Fibroblast of skin of left biceps (primary cell): ENCODE measurements around the gene RBM23.

ENCODE experiments used
- DNase-seq, 2 experiments: peaks; one replicate each; pipeline ENCODE4 v3.0.0-alpha.2; 2013; ENCODE audit warnings: low read depth in 2 of 2

Gene RBM23

GRCh38 chr14:22886500-22887259, 32.3 kb downstream of the RBM23 start:
- no peak for DNase-seq

GRCh38 chr14:22885975-22886374, 33.0 kb downstream of the RBM23 start:
- no peak for DNase-seq

- no peak for DNase-seq
Observed at GRCh38 chr14:22884738-22885523, 34.0 kb downstream of the RBM23 start.

DNA sequence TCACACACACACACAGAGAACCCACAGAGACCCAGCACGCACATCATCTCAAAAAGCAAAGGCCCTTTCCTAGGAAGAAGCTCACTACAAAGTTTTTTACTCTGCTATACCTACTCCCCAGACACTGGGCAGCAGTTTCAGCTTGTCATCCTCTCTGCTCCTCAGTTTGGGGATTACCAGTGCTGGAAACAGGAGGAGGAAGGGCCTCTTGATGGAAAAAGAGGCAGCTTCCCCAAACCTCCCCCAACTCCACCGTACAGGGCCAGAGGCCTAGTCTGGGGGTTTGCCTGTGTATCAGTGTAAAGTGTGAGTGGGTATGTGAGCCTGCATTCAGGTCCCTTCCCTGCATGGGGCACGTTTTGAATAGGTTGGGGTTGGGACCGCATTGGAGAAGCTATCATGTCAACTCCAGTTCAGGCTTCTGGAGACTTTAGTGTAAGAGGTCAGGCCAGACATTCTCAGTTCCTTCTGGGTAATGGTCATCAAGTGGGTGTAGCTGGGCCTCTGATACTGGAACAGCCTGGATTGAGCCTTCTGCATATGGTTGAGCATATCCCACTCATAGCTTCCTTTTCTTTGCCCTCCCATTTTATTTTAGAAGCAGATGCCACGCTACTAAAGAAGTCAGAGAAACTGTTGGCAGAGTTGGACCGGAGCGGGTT, 34.7 kb downstream of the RBM23 start:
- DNase-seq, result no peak

DNA sequence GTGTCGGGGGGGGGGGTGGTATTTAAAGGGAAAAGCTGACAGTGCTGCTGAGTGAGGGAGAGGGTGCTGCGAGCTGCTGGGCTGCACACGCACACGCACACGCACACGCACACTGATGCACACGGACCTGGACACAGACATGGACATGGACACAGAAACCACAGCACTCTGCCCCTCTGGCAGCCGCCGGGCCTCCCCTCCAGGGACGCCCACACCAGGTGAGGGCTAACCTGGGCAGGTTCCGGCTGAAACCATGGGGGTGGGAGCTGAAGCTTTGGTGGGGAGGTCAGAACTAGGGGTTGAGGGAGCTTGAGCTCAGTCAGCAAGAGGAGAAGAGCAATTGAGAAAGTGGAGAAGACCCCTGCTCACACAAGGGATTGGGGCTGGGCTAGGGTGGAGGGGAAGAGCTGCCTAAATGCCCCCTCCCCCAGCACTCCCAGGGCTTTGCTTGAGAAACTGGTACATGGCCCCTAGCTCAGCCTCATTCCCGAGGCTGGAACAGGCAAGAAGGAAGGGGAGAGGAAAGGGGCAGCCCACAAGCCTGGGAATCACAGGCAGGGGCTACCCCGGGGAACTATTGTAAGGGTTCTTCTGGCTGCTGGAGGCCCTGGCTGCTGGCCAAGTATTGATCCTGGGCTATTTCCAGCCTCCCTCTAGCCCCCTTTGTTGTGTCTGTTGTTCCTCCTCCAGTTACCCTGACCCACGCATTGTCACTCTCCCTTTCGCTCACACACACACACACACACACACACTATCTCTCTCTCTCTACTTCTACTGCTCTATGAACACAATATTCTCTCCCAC, 35.6 kb downstream of the RBM23 start, which contains the start of gene REM2:
Gene REM2 (plus strand): TSS at position 50 of the 804 bp plus-strand sequence. CDS start 66 bp downstream, at position 116.
- no peak for DNase-seq

- no peak for DNase-seq
Observed at GRCh38 chr14:22882529-22883172, 36.3 kb downstream of the RBM23 start.

- DNase-seq, result no peak
Observed at GRCh38 chr14:22882064-22882463, 36.9 kb downstream of the RBM23 start.

DNA sequence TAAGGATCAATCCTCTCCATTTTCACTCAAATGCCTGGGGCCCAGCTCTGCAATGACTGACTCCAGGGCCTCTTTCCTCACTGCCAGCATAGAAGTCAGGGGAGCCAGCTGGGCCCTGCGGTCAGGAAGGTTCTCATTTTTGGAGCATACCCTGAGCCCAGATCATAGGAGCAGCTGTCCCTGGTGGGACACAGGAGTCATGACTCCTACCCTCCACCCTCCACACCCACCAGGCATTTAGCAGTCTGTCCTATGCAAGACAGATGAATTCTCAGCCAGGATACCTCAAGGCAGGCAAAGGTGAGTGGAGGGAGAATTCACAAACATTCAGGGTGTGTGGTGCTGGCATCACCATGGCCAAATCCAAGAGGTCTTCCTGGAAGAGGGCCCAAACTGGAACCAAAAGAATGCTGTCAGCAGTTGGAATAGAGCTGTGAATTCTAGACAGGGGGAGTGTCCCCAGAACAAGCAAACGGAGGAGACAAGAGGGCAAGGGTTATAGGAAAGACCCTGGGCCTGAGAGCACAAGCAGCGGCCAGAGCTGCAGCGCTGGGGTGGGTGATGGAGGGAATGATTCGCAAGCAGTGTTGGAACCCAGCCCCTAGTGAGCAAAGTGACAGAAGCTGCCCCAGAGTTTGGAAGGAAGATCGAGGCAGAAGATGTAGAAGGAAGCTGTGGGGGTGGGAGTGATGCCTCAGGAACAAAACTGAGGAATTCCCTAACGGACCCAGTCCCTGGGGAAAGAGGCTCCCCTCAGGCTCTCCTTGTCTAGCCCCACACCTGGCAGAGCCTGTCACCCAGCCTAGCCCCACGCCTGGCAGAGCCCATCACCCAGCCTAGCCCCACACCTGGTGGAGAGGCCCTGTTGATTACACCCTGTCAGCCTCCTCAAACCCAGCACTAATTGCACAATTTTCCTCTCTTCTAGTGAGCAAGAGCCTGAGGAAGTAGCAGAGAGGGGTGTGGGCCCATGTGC, 40.4 kb downstream of the RBM23 start:
- DNase-seq, result no peak

DNA sequence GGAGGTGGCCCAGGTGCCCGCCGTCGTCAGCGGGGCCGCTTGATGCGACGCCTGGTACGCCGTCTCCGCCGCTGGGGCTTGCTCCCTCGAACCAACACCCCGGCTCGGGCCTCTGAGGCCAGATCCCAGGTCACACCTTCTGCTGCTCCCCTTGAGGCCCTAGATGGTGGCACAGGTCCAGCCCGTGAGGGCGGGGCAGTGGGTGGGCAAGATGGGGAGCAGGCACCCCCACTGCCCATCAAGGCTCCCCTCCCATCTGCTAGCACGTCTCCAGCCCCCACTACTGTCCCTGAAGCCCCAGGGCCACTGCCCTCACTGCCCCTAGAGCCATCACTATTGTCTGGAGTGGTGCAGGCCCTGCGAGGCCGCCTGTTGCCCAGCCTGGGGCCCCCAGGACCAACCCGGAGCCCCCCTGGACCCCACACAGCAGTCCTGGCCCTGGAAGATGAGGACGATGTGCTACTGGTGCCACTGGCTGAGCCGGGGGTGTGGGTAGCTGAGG, 41.9 kb downstream of the RBM23 start:
- no peak for DNase-seq

DNA sequence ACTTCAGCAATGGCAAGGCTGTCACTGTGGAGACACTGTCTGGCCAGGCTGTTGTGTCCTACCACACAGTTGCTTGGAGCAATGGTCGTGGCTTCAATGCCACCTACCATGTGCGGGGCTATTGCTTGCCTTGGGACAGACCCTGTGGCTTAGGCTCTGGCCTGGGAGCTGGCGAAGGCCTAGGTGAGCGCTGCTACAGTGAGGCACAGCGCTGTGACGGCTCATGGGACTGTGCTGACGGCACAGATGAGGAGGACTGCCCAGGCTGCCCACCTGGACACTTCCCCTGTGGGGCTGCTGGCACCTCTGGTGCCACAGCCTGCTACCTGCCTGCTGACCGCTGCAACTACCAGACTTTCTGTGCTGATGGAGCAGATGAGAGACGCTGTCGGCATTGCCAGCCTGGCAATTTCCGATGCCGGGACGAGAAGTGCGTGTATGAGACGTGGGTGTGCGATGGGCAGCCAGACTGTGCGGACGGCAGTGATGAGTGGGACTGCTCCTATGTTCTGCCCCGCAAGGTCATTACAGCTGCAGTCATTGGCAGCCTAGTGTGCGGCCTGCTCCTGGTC, 43.1 kb downstream of the RBM23 start:
- no peak for DNase-seq

DNA sequence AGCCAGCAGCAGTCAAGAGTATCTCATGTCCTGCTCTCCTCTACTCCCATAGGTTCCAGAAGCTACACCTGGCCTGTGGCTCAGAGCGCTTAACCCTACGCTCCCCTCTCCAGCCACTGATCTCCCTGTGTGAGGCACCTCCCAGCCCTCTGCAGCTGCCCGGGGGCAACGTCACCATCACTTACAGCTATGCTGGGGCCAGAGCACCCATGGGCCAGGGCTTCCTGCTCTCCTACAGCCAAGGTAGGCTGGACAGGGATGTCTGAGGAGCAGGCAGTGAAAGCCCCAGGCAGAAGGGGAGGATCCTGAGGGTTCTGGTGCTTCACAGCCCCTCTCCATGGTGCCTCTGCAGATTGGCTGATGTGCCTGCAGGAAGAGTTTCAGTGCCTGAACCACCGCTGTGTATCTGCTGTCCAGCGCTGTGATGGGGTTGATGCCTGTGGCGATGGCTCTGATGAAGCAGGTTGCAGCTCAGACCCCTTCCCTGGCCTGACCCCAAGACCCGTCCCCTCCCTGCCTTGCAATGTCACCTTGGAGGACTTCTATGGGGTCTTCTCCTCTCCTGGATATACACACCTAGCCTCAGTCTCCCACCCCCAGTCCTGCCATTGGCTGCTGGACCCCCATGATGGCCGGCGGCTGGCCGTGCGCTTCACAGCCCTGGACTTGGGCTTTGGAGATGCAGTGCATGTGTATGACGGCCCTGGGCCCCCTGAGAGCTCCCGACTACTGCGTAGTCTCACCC, 43.8 kb downstream of the RBM23 start:
- no peak for DNase-seq

DNA sequence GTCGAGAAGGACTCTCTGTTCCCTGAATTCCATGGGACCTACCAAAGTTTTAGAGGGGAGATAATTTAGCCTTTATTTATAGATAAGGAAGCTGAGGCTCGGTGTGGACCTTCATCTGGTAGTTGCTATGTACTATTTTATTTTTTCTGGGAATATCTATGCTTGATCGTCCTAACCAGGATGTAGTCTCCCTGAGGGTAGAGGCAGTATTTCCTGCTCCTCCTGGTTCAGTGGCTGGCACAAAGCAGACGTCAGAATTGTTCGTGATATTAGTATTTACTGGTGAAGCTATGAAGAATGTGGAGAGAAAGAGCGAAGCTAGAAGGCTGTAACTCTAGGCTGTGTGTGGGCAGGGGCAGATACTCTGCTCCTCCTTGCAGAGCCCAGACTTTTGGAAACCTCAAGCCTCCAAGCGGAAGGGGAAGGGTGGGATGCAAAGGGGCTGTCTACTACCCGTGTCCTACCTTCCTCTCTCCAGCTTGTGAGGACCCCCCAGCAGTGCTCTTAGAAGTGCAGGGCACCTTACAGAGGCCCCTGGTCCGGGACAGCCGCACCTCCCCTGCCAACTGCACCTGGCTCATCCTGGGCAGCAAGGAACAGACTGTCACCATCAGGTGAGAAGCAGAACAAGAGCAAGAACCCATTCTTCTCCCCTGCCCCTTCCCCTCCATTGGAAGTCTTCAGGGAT, 46.0 kb downstream of the RBM23 start:
- no peak for DNase-seq

GRCh38 chr14:22872033-22872832, 46.7 kb downstream of the RBM23 start:
- peak in 1 of 2 experiments; percentile 57 for DNase-seq

DNA sequence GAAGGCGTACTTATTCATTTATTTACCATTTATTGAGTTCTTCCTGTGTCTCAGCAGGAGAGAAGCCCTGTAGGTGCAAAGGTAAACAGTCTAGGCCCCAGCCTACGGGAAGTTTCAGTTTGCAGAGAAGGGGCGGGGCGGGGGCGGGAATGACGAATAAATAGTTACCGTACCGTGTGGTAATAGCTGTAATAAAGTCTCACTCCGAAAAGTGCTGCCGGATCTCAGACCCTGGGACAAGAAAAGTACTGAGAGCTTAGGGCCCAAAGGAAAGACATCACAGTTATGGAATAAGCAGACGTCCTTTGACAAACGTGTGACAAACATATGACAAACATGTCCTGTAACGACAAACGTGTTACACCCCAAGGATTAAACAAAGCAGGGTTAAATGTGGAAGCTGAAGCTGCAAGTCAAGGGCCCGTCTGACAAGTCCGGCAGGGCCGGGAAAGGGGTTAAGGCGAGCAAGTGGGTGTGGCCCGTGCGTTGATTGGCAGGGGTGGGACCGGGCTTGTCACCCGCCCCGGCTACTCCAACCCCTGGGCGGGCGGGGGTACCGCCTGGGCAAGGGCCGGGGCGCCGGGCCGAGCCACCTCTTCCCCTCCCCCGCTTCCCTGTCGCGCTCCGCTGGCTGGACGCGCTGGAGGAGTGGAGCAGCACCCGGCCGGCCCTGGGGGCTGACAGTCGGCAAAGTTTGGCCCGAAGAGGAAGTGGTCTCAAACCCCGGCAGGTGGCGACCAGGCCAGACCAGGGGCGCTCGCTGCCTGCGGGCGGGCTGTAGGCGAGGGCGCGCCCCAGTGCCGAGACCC, 47.5 kb downstream of the RBM23 start, which contains the start of gene LRP10:
Gene LRP10 (plus strand): TSS at position 517 of the 809 bp plus-strand sequence. CDS start 564 bp downstream, outside the sequence.
- no peak for DNase-seq

- DNase-seq, result no peak
Observed at GRCh38 chr14:22870811-22871223, 48.1 kb downstream of the RBM23 start.

GRCh38 chr14:22866874-22867273, 52.1 kb downstream of the RBM23 start:
- DNase-seq, result no peak
